Naive thymus-derived CD4-positive, alpha-beta T cell (primary cell): Measurements from ENCODE around the gene PCSK4. TPM values are rescaled to one million over a fixed set of nuclear protein-coding genes. Genes with fewer than 3 reads are reported as not detected.

Source experiments
- ATAC-seq: fragments of 150-1000 bp; cut with Tn5 transposase; 2 replicates; pipeline ENCODE4 v1.10.0; 2021; ENCODE audit warnings: mild to moderate bottlenecking, moderate library complexity
- CTCF ChIA-PET: fragments of 350-600 bp; sonication (Branson Sonifier 250); formaldehyde crosslinking; loops from one replicate; lab custom pipeline; 2021; ENCODE audit warnings: antibody characterized with exemption; lab: Charles Lee
- POLR2A ChIA-PET: fragments of 350-600 bp; sonication (Branson Sonifier 250); formaldehyde crosslinking; loops from one replicate; lab custom pipeline; 2021; ENCODE audit warnings: antibody characterized with exemption, inconsistent platforms; lab: Charles Lee
- DNase-seq, 9 donors: peaks; one replicate each; pipeline versions ENCODE4 v3.0.0 to v3.0.0-alpha.2; 2020 to 2022; ENCODE audit warnings: mixed read lengths in 1 of 9
- H3K27ac ChIP-seq: one replicate; pipeline ENCODE4 v1.7.0; 2013; ENCODE audit warnings: mild to moderate bottlenecking, low read depth, low read length, moderate library complexity
- H3K27me3 ChIP-seq, 2 donors: one replicate each; pipeline ENCODE4 v1.7.0; 2013; ENCODE audit warnings: low read length in 2 of 2, mild to moderate bottlenecking in 2 of 2, moderate library complexity in 2 of 2; ENCODE audit not compliant: control insufficient read depth in 2 of 2, insufficient read depth in 2 of 2
- H3K36me3 ChIP-seq, 3 experiments: 1 replicate in 2 of 3; 2 replicates in 1 of 3; pipeline ENCODE4 v1.7.0; 2013; ENCODE audit warnings: low read length in 3 of 3, mild to moderate bottlenecking in 3 of 3, moderate library complexity in 1 of 3; ENCODE audit not compliant: insufficient read depth in 3 of 3, control insufficient read depth in 2 of 3
- H3K4me1 ChIP-seq, 2 donors: one replicate each; pipeline ENCODE4 v1.7.0; 2013; ENCODE audit warnings: low read length in 2 of 2, mild to moderate bottlenecking in 2 of 2, moderate library complexity in 1 of 2; ENCODE audit not compliant: control insufficient read depth in 2 of 2, insufficient read depth in 2 of 2
- H3K4me3 ChIP-seq: 2 replicates; pipeline ENCODE4 v1.7.0; 2013; ENCODE audit warnings: mild to moderate bottlenecking, low read length
- H3K9me3 ChIP-seq, 3 experiments: 1 replicate in 2 of 3; 2 replicates in 1 of 3; pipeline ENCODE4 v1.7.0; 2013; ENCODE audit warnings: low read length in 3 of 3; ENCODE audit not compliant: control insufficient read depth in 2 of 3
- H3K27ac Mint-ChIP-seq, 9 donors: one replicate each; pipeline ENCODE4 v1.8.0; 2020 to 2022; ENCODE audit warnings: mixed read lengths in 9 of 9, mild to moderate bottlenecking in 8 of 9, moderate library complexity in 5 of 9, inconsistent platforms in 2 of 9
- H3K27me3 Mint-ChIP-seq, 5 donors: one replicate each; pipeline ENCODE4 v1.8.0; 2021 to 2022; ENCODE audit warnings: mixed read lengths in 5 of 5, mild to moderate bottlenecking in 1 of 5
- H3K36me3 Mint-ChIP-seq, 5 donors: one replicate each; pipeline ENCODE4 v1.8.0; 2020 to 2022; ENCODE audit warnings: mixed read lengths in 5 of 5, mild to moderate bottlenecking in 3 of 5, inconsistent platforms in 1 of 5
- H3K4me1 Mint-ChIP-seq, 7 donors: one replicate each; pipeline ENCODE4 v1.8.0; 2020 to 2022; ENCODE audit warnings: mixed read lengths in 7 of 7, mild to moderate bottlenecking in 3 of 7, inconsistent platforms in 1 of 7
- H3K4me3 Mint-ChIP-seq, 10 donors: one replicate each; pipeline ENCODE4 v1.8.0; 2020 to 2022; ENCODE audit warnings: mild to moderate bottlenecking in 10 of 10, mixed read lengths in 10 of 10, moderate library complexity in 6 of 10, inconsistent platforms in 2 of 10
- H3K9me3 Mint-ChIP-seq, 11 donors: one replicate each; pipeline ENCODE4 v1.8.0; 2020 to 2022; ENCODE audit warnings: mixed read lengths in 11 of 11, mild to moderate bottlenecking in 4 of 11, inconsistent platforms in 1 of 11, moderate library complexity in 1 of 11
- intact Hi-C, 2 donors: fragments of 100-400 bp; cut with micrococcal nuclease; formaldehyde crosslinking; loops; one replicate each; pipeline ENCODE4 v1.15.1; 2023
- polyA plus RNA-seq, 2 donors: library from polyadenylated mRNA; unstranded; fragments of 300-500 nt; fragmentation: Illumina TruSeq; gene quantifications; one replicate each; pipeline ENCODE4 v1.2.3, GENCODE V29; 2021
- total RNA-seq, 6 experiments: library from RNA in 5 of 6; stranded (reverse) in 5 of 6; gene quantifications; 1 replicate in 5 of 6; 2 replicates in 1 of 6; pipeline ENCODE4 v1.2.3 and lab custom pipeline; 2021 to 2026

Gene PCSK4
- total and polyA plus RNA-seq, 7 experiments from 2014 or later: 0.64 to 10.8 (median 7.4) TPM

- H3K36me3 Mint-ChIP-seq: no peaks in the 10 kb centered on the region
- H3K4me1 Mint-ChIP-seq: peaks cover 0 to 3% (median 1%) of the 10 kb centered on the region in 7 donors
- DNase-seq (no peak), ATAC-seq (no peak)
- Histone ChIP-seq H3K36me3 (no peaks in the 10 kb centered on the region), H3K27me3 (no peaks in the 10 kb centered on the region), H3K4me1 (no peaks in the 10 kb centered on the region), H3K4me3 (no peak overlapping the region), H3K27ac (no peak overlapping the region), H3K9me3 (no peaks in the 10 kb centered on the region)
- H3K4me3 Mint-ChIP-seq: no peak overlapping the region
- peaks cover 0 to 1% (median 0%) of the 10 kb centered on the region in 11 donors for H3K9me3 Mint-ChIP-seq
- ChIA-PET CTCF (no interaction called here), POLR2A (no interaction called here)
- H3K27ac Mint-ChIP-seq: no peak overlapping the region
- H3K27me3 Mint-ChIP-seq: peaks cover 0 to 6% (median 0%) of the 10 kb centered on the region in 5 donors
- intact Hi-C loops: no loop called here
Observed at GRCh38 chr19:1496714-1497577, 6.8 kb upstream of the PCSK4 start.

- Histone ChIP-seq H3K27me3 (no peaks in the 10 kb centered on the region), H3K4me3 (no peak overlapping the region), H3K27ac (no peak overlapping the region), H3K9me3 (no peaks in the 10 kb centered on the region), H3K4me1 (no peaks in the 10 kb centered on the region), H3K36me3 (no peaks in the 10 kb centered on the region)
- no peak for ATAC-seq
- no peak overlapping the region for H3K27ac Mint-ChIP-seq
- H3K4me1 Mint-ChIP-seq: peaks cover 0 to 8% (median 5%) of the 10 kb centered on the region in 7 donors
- intact Hi-C loops: no loop called here
- no peak overlapping the region for H3K4me3 Mint-ChIP-seq
- H3K9me3 Mint-ChIP-seq: peaks cover 0 to 1% (median 0%) of the 10 kb centered on the region in 11 donors
- ChIA-PET CTCF (no interaction called here), POLR2A (interaction anchor here (0.6 kb wide), 1 partner anchor 271 kb away, joined by 3 read pairs; no protein-coding TSS in a partner anchor)
- no peak for DNase-seq
- H3K27me3 Mint-ChIP-seq: peaks cover 0 to 11% (median 0%) of the 10 kb centered on the region in 5 donors
- H3K36me3 Mint-ChIP-seq: no peaks in the 10 kb centered on the region
Observed at GRCh38 chr19:1495799-1496713, 5.9 kb upstream of the PCSK4 start.

- no peak overlapping the region for H3K4me3 ChIP-seq
Observed at GRCh38 chr19:1495051-1495798, 5.1 kb upstream of the PCSK4 start.

GRCh38 chr19:1494115-1494815 lies 4.1 kb upstream of the PCSK4 start:
- POLR2A ChIA-PET: no interaction called here
- DNase-seq: no peak
- CTCF ChIA-PET: no interaction called here

More at GRCh38 chr19:1495051-1495798, 5.1 kb upstream of the PCSK4 start:
- no peaks in the 10 kb centered on the region for H3K36me3 ChIP-seq
- DNase-seq (no peak), ATAC-seq (no peak)
- peaks cover 0 to 11% (median 9%) of the 10 kb centered on the region in 7 donors for H3K4me1 Mint-ChIP-seq
- H3K27ac Mint-ChIP-seq: no peak overlapping the region
- CTCF ChIA-PET: no interaction called here
- H3K27me3 Mint-ChIP-seq: peaks cover 0 to 14% (median 0%) of the 10 kb centered on the region in 5 donors
- no peaks in the 10 kb centered on the region for H3K36me3 Mint-ChIP-seq
- H3K4me1 ChIP-seq: no peaks in the 10 kb centered on the region
- no peaks in the 10 kb centered on the region for H3K27me3 ChIP-seq
- no peak overlapping the region for H3K27ac ChIP-seq
- intact Hi-C loops: no loop called here
- peaks cover 0 to 2% (median 0%) of the 10 kb centered on the region in 11 donors for H3K9me3 Mint-ChIP-seq
- no peak overlapping the region for H3K4me3 Mint-ChIP-seq
- POLR2A ChIA-PET: interaction anchor here (0.6 kb wide), 1 partner anchor 272 kb away, joined by 3 read pairs; no protein-coding TSS in a partner anchor
- no peaks in the 10 kb centered on the region for H3K9me3 ChIP-seq

GRCh38 chr19:1492474-1493006 lies 2.4 kb upstream of the PCSK4 start:
- Mint-ChIP-seq H3K36me3 (no peaks in the 10 kb centered on the region), H3K4me3 (peak overlapping the region in 7 of 10 donors; percentile 21 to 83 (median 74)), H3K27ac (peak overlapping the region in 1 of 9 donors; percentile 67), H3K9me3 (peaks cover 0 to 2% (median 0%) of the 10 kb centered on the region in 11 donors), H3K27me3 (peaks cover 0 to 14% (median 0%) of the 10 kb centered on the region in 5 donors), H3K4me1 (peaks cover 7 to 17% (median 15%) of the 10 kb centered on the region in 7 donors)
- CTCF ChIA-PET: no interaction called here
- Histone ChIP-seq H3K4me3 (no peak overlapping the region), H3K27me3 (no peaks in the 10 kb centered on the region), H3K36me3 (no peaks in the 10 kb centered on the region), H3K4me1 (peaks cover 9 to 10% of the 10 kb centered on the region in 2 donors), H3K9me3 (no peaks in the 10 kb centered on the region), H3K27ac (no peak overlapping the region)
- intact Hi-C loops: loop anchor here in 1 of 2 donors (5.0 kb wide), 1 partner anchor 115 kb away; the partner anchor contains the start of gene UQCR11
- ATAC-seq: no peak
- POLR2A ChIA-PET: interaction anchor here (0.7 kb wide), 1 partner anchor 15 kb away, joined by 3 read pairs; no protein-coding TSS in a partner anchor
- DNase-seq: no peak

More at GRCh38 chr19:1494115-1494815, 4.1 kb upstream of the PCSK4 start:
- Histone ChIP-seq H3K4me3 (no peak overlapping the region), H3K36me3 (no peaks in the 10 kb centered on the region), H3K27ac (no peak overlapping the region), H3K27me3 (no peaks in the 10 kb centered on the region), H3K9me3 (no peaks in the 10 kb centered on the region), H3K4me1 (peaks cover 8% of the 10 kb centered on the region in 2 donors)
- no peak for ATAC-seq
- Mint-ChIP-seq H3K4me1 (peaks cover 5 to 16% (median 14%) of the 10 kb centered on the region in 7 donors), H3K9me3 (peaks cover 0 to 2% (median 0%) of the 10 kb centered on the region in 11 donors), H3K27me3 (peaks cover 0 to 14% (median 0%) of the 10 kb centered on the region in 5 donors), H3K4me3 (peak overlapping the region in 1 of 10 donors; percentile 45), H3K36me3 (no peaks in the 10 kb centered on the region), H3K27ac (no peak overlapping the region)
- intact Hi-C loops: loop anchor here in 1 of 2 donors (5.0 kb wide), 1 partner anchor 113 kb away; the partner anchor contains the start of gene UQCR11
